A673 (cell line): Measurements from ENCODE around the gene PSMG2. TPM values are rescaled to one million over a fixed set of nuclear protein-coding genes. Genes with fewer than 3 reads are reported as not detected.
A peak's percentile ranks its signal among the peaks of the same experiment; 100 is the strongest.

Experiments used
- BruUV-seq: library from RNA; stranded (reverse); fragments of 400-500 nt; replicated peaks from 2 replicates; lab custom pipeline; 2021; lab: Mats Ljungman, UMichigan
- CTCF ChIA-PET: fragments of 300-600 bp; sonication (Branson Sonifier 250); formaldehyde crosslinking; loops from one replicate; lab custom pipeline; 2022; ENCODE audit warnings: antibody characterized with exemption; lab: Charles Lee
- POLR2A ChIA-PET: fragments of 300-600 bp; sonication (Branson Sonifier 250); formaldehyde crosslinking; loops from one replicate; lab custom pipeline; 2022; ENCODE audit warnings: antibody characterized with exemption; ENCODE audit not compliant: low non-redundant PET; lab: Charles Lee
- DNase-seq: peaks from one replicate; pipeline ENCODE4 v3.0.0-alpha.2; 2015; ENCODE audit warnings: low spot score
- H3K27ac ChIP-seq: fragments of 200-600 bp; sonication (generic); 2 replicates; pipeline ENCODE4 v1.5.1; 2016; ENCODE audit warnings: mixed run types, low read depth, mild to moderate bottlenecking, mixed read lengths, antibody characterized with exemption, low read length; ENCODE audit not compliant: poor library complexity, severe bottlenecking
- H3K27me3 ChIP-seq: fragments of 200-600 bp; sonication (generic); replicated peaks from 2 replicates; pipeline ENCODE4 v1.6.1; 2017; ENCODE audit warnings: mixed run types, low read depth, mild to moderate bottlenecking, mixed read lengths, antibody characterized with exemption, low read length; ENCODE audit not compliant: insufficient read depth, poor library complexity
- H3K36me3 ChIP-seq: fragments of 200-600 bp; sonication (generic); 2 replicates; pipeline ENCODE4 v1.6.1; 2016; ENCODE audit warnings: mixed run types, mild to moderate bottlenecking, mixed read lengths, antibody characterized with exemption, low read length; ENCODE audit not compliant: insufficient read depth, poor library complexity, severe bottlenecking
- H3K4me1 ChIP-seq: fragments of 200-600 bp; sonication (generic); 2 replicates; pipeline ENCODE4 v1.6.1; 2017; ENCODE audit warnings: mixed run types, mild to moderate bottlenecking, mixed read lengths, antibody characterized with exemption, low read length; ENCODE audit not compliant: insufficient read depth, poor library complexity, severe bottlenecking
- H3K4me3 ChIP-seq: fragments of 200-600 bp; sonication (generic); 2 replicates; pipeline ENCODE4 v1.5.1; 2016; ENCODE audit warnings: low read depth, mixed run types, mild to moderate bottlenecking, mixed read lengths, low read length; ENCODE audit not compliant: poor library complexity, severe bottlenecking
- H3K9me3 ChIP-seq: fragments of 200-600 bp; sonication (generic); 2 replicates; pipeline ENCODE4 v1.6.1; 2016; ENCODE audit warnings: mixed run types, low read depth, mild to moderate bottlenecking, mixed read lengths, antibody characterized with exemption, low read length; ENCODE audit not compliant: poor library complexity, severe bottlenecking
- EZH2 ChIP-seq: fragments of 200-600 bp; sonication (generic); IDR thresholded peaks from 2 replicates; pipeline ENCODE4 v1.6.1; 2017; ENCODE audit warnings: borderline replicate concordance, low read depth, mild to moderate bottlenecking, mixed read lengths, antibody characterized with exemption, low read length; ENCODE audit not compliant: poor library complexity, severe bottlenecking
- intact Hi-C: fragments of 100-400 bp; cut with micrococcal nuclease; formaldehyde crosslinking; loops from one replicate; pipeline ENCODE4 v1.10.0; 2022; ENCODE audit not compliant: unreplicated experiment
- total RNA-seq: library from RNA; stranded (reverse); gene quantifications from 2 replicates; pipeline ENCODE4 v1.2.3, GENCODE V29; 2021
- TF ChIP-seq, protein P1 (sequence below): fragments of 300-800, 200-600 bp; sonication (generic); conservative IDR thresholded peaks from 2 replicates; pipeline ENCODE4 v1.5.1; 2017; ENCODE audit warnings: low read depth, mild to moderate bottlenecking, antibody characterized with exemption, low read length, moderate library complexity, mixed read lengths

The PSMG2 gene
- total RNA-seq, 1 experiment from 2014 or later, result 74.0 TPM

DNA sequence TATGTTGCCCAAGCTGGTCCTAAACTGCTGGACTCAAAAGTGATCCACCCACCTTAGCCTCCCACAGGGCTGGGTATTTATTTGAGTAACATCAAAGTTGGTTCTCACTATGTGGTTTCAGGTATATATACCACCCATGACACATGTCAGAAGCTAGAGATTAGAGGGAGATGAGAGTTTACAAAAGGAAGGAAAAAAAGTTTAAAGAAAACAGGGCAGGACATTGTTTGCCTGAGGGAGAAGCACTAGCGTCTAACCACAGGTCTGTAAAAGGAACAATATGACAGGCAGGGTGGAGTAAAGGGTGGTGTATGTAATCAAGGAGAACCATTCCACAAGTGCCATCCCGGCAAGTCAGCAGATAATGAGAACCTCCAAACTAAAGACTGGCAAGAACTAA, 8.8 kb upstream of the PSMG2 start:
- ChIA-PET POLR2A (no interaction called here), CTCF (no interaction called here)
- no peak for DNase-seq

DNA sequence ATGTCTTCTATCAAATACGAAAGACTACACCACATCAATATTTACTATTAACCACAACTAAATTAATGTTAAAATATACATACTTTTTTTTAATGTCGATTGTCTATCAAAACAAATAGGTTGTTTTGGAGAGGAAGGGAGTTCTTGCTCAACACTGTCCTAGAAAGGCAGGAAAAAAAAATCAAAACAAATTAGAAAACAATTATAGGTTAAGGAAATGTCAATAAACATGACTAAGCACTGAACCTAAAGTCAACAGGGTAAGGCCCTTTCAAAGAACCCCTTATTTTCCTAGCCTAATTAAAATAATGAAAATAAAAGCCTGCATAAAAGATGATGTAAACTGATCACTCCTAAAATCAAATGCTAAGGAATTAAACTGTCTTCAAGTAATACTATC, 3.1 kb upstream of the PSMG2 start:
- TF ChIP-seq EZH2, result no peak
- TF ChIP-seq, protein P1, sequence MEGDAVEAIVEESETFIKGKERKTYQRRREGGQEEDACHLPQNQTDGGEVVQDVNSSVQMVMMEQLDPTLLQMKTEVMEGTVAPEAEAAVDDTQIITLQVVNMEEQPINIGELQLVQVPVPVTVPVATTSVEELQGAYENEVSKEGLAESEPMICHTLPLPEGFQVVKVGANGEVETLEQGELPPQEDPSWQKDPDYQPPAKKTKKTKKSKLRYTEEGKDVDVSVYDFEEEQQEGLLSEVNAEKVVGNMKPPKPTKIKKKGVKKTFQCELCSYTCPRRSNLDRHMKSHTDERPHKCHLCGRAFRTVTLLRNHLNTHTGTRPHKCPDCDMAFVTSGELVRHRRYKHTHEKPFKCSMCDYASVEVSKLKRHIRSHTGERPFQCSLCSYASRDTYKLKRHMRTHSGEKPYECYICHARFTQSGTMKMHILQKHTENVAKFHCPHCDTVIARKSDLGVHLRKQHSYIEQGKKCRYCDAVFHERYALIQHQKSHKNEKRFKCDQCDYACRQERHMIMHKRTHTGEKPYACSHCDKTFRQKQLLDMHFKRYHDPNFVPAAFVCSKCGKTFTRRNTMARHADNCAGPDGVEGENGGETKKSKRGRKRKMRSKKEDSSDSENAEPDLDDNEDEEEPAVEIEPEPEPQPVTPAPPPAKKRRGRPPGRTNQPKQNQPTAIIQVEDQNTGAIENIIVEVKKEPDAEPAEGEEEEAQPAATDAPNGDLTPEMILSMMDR, result no peak
- CTCF ChIA-PET, result no interaction called here
- Histone ChIP-seq H3K4me1 (peaks cover 20% of the 10 kb centered on the region), H3K9me3 (no peaks in the 10 kb centered on the region), H3K36me3 (peaks cover 39% of the 10 kb centered on the region), H3K27ac (no peak overlapping the region), H3K27me3 (no peaks in the 10 kb centered on the region), H3K4me3 (no peak overlapping the region)
- intact Hi-C loops, result no loop called here
- no peak for DNase-seq
- POLR2A ChIA-PET, result no interaction called here
- no TSS peak for BruUV-seq

More for the DNA sequence above, 8.8 kb upstream of the PSMG2 start:
- intact Hi-C loops, result no loop called here
- no peak overlapping the region for H3K27ac ChIP-seq
- no peaks in the 10 kb centered on the region for H3K9me3 ChIP-seq
- H3K36me3 ChIP-seq, result peaks cover 29% of the 10 kb centered on the region
- no peak overlapping the region for H3K4me3 ChIP-seq
- no TSS peak for BruUV-seq
- no peak for TF ChIP-seq EZH2
- TF ChIP-seq, protein P1, result no peak
- no peaks in the 10 kb centered on the region for H3K27me3 ChIP-seq
- no peaks in the 10 kb centered on the region for H3K4me1 ChIP-seq

DNA sequence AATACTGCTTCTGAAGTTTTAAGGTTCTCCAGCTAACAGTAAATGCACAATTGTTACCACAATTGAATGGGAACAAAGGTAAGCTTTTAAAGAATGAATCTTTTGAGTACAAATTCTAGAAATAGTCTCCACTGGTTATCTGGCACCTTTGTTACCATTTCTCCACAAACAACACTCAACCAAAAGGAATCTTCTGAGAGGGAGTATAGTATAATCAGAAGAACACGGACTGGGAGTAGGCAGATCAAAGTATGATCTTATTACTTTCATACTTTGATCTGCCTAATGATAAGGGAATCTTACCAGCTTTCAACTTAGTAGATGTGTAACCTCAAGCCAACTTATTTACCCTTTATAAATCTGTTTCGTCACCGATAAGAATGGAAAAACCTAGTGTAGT, 1.7 kb upstream of the PSMG2 start:
- Histone ChIP-seq H3K4me1 (peaks cover 21% of the 10 kb centered on the region), H3K27me3 (no peaks in the 10 kb centered on the region), H3K27ac (no peak overlapping the region), H3K4me3 (peak overlapping the region; percentile 74), H3K36me3 (peaks cover 41% of the 10 kb centered on the region), H3K9me3 (no peaks in the 10 kb centered on the region)
- ChIA-PET CTCF (no interaction called here), POLR2A (interaction anchor here (0.6 kb wide), 1 partner anchor 254 kb away, joined by 3 read pairs; no protein-coding TSS in a partner anchor)
- TF ChIP-seq EZH2, result no peak
- TF ChIP-seq, protein P1, result no peak
- intact Hi-C loops, result no loop called here
- no TSS peak for BruUV-seq
- DNase-seq, result no peak
